HG03025 (cell line): ENCODE measurements around the gene ITGA11.
"Not testable (repeated sequence)": the region's sequence is repeated elsewhere in the genome, so short reads cannot be mapped to it uniquely, and the experiment has no call there.

Source experiments
- ATAC-seq: cut with Tn5 transposase; IDR thresholded peaks from one replicate; pipeline ENCODE4 v1.9.1; 2021; ENCODE audit warnings: mild to moderate bottlenecking, moderate library complexity; ENCODE audit not compliant: unreplicated experiment, low FRiP score

ITGA11 gene

GRCh38 chr15:68426116-68426515 is 5.8 kb downstream of the ITGA11 start:
- ATAC-seq, result no peak

DNA sequence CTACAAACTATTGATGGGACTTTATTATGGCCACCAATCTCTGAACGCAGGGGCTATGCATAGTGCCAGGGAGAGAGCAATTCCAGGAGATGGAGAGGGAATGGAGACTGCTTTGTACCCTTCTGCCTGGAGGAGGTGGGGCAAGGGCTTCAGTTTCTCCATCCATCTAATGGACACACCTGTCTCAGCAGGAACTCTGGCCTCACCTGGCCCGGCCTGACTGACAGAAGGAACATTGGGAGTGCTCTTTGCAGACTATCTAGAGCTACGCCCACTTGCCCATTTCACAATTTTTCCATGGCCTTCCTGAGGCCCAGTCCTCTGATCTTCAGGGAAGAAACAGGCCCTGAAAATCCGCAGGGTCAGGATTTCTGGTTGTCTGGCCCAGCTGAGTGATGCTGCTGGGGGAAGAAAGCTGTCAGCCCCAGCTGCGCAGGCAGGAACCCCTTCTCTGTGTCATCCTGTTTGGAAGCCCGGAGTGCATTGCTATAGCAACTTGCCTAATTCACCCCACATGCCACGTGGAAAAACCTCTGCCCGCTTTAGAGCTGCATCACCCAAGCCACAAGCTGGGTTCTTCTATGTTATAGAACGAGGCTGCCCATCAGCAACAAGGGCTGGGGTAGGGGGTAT is 6.4 kb downstream of the ITGA11 start:
- no peak for ATAC-seq

DNA sequence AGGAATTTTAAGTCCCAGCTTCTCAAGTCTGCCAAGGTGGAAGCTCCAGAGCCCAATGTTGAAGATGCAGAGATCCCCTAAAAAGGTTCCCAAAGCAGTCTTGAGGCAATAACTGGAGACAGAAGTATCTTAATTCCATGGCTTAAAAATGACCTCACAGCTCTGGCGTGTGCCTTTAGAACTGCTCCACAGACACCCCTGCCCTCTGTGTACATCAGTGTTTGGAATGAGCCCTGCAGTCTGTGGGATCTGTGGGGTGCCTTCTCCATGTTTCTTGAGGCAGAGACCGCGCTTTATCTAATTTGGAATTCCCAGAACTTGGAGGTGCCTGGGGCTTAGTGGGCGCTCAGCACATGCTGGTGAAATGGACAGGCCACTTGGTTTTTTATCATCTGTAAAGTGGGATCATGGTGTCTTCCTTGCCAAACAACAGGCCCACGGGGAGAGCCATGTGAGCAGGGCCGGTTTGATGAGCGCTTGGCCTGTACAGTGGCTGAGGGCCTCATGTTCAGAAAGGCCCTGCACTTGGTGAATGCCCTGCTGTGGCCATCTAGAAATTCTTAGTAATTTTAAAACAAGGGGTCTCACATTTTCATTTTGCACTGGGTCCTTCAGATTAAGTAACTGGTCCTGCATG is 7.1 kb downstream of the ITGA11 start:
- no peak for ATAC-seq

DNA sequence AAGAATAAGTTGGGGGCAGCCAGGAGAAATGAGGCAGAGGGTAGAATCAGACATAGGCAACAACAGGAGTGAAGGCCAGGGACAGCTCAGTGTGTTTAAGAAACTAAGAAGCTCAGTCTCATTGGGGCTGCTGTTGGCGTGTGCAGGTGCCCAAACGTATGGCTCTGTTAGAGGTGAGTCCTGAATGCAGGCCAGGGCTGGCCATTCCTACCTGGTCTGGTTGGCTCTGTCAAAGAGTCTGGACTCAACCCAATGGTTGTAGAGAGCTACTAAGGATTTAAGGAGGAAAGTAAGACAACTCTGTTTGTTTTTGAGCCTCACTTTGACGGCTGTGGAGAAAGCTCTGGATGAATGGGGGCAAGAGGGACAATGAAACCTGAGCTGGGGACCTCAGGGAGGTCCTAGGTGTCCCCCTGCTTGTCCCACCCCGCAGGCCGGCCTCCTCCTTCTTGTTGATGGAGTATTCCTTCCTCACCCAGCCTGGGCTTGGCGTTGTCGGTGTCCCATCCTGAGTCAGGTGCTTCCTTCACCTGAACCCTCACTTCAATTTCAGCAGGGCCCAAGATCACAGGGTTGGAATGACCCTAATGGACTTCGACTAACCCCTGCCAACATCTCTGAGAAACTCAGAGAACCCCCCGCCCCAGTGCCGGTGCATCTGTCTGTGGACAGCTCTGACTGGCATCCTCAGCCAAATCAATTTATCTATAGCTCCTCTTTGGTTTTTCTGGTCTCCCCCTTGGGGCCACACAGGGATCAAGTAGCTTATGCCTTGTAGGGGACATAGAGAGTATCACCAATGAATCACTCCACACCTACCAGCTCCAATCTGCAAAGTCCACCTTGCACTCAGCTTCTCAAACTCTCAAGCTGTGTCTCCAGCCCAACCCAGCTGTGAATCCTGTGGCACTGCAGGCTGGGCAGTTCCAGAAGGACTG is 8.3 kb downstream of the ITGA11 start:
- ATAC-seq, result no peak

DNA sequence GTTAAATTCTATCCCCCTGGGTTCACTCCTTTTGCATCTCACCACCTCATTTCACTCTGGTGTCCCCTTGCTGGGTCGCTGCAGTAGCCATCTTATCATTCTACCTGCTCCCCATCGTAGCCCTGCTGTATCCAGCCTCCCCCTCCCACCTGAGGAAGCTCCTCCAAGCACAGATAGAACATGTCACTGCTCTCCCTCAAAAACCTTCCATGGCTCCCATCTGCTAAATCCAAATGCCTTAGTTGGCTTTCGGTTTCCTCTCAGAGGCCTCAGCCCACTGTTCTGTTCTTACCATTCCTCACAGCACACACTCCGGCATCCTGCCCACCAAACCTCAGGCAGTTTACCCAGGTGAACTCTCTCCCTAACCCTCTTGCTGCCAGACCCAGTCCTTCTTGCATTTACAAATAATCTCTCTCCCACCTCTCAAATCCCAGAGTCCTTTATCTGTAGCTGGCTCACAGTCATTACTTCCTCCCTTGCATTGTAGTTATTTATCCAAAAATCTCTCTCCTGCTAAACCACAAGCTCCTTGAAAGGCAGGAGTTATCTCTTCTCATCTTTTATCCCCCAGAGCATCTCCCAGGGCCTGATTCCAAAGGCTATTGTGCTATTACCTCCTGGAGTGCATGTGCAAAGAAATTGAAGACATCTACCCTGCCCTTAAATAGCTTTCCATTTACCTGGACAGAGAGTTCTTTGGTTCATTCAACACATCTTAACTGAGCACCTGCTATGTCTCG is 9.4 kb downstream of the ITGA11 start:
- ATAC-seq, result not testable (repeated sequence)

GRCh38 chr15:68421798-68422402 is 10.1 kb downstream of the ITGA11 start:
- no peak for ATAC-seq

DNA sequence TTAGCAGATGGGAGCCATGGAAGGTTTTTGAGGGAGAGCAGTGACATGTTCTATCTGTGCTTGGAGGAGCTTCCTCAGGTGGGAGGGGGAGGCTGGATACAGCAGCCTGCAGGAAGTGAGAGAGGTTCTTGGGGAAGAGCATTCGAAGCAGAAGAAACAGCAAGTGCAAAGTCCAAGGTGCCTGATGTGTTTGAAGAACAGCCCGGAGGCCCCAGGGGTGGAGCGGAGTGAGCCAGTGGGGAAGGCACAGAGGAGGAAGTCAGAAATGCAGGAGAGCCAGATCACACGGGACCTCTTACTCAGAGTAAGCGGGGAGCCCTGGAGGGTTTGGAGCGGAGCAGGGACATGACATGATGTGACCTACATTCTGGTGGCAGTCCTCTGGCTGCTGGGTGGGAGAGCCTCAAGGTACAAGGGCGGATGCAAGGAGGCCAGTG is 10.8 kb downstream of the ITGA11 start:
- ATAC-seq, result no peak

DNA sequence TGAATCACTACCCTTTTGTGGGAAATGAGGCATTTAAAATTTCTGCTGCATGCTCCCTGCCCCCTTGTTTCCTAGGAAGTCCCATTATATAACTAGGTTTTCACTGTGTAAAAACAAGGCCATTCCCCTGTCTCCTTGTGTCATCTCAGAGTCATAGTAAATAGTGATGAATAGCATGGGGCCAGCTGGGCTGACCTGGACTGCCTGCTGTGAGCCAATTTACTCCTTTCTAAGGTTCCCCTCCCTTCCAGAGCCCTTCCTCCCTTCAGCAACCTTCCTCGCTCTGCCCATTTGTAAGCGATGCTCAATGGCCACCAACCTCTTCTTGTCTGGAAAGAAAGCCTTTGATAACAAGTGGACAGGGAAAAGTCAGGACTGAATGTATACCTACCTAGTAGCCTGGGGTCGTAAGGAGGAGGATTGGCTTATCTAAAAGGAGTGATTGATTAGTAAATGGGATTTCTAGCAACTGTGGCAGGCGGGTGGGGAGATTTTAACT is 11.7 kb downstream of the ITGA11 start:
- ATAC-seq, result no peak

GRCh38 chr15:68419301-68420175 is 12.4 kb downstream of the ITGA11 start:
- ATAC-seq, result no peak

- no peak for ATAC-seq
Measured at GRCh38 chr15:68418611-68419161, 13.3 kb downstream of the ITGA11 start.

GRCh38 chr15:68417897-68418296 is 14.1 kb downstream of the ITGA11 start:
- ATAC-seq, result no peak

GRCh38 chr15:68417051-68417450 is 14.9 kb downstream of the ITGA11 start:
- no peak for ATAC-seq

DNA sequence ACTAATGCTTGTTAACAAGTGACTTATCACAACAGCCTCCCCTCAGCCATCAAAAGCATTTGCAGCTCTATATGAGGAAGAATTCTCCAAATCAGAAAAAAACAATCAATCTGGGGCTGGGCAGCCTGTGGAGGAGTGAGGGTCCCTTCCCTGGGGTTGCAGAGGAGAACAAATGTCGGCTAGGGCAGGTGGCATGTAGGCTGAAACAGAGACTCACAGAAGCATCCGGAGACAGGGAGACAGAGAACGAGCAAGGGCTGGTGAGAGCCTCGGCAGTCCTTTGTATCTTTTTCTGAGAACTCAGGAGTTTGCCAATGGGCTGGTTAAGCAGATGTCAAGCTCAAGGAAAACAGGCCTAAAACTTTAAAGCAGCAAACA is 15.8 kb downstream of the ITGA11 start:
- ATAC-seq, result no peak

DNA sequence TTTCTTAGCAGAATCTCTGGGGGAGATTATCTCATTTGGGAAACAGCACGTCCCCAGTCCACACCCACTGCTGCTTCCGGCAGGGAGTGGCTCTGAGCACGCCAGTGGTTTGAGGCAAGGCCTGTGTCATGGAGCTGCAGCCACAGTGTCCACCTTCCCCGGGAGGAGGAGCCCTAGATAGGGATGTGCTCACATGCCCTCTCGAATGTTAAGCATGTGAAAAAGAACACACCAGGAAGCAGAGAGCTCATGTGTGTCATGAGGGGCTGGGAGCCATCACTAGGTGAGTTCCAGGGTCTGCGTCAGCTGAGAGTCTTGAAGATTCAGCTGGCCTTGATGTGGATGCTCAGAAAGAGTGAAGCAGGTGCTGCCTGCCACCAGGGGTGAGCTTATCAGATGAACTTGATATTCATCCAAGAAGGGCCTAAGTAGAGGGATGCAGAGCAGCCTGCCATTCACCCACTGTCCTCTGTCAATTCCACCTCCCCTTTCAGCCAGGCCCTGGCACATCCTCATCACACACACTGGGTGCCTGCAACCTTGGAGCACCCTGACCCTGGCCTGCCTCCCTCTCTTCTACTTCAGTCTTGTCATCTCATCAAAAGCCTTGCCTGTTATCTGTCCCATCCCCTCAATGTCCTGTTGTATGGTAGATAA is 16.3 kb downstream of the ITGA11 start:
- ATAC-seq, result no peak

- no peak for ATAC-seq
Measured at GRCh38 chr15:68415061-68415460, 16.9 kb downstream of the ITGA11 start.

DNA sequence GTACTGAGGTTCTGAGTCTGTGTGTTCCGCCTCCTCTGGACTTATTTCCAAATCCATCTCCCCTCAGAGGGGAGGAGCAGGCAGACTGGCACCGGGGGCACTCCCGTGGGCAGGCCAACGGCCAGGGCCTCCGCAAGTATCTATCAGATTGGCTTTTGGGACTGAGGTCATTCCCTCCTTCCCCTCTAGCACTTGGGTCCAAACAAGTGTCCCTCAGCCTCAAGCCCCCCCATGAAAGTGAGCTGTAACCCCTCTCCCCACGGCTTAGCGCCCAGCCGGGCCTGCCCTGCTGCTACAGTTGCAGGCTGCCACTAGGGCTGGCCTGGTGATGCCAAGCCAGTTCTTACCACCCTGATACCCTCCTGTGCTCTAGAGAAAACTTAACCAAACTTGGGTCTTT is 17.4 kb downstream of the ITGA11 start:
- no peak for ATAC-seq

DNA sequence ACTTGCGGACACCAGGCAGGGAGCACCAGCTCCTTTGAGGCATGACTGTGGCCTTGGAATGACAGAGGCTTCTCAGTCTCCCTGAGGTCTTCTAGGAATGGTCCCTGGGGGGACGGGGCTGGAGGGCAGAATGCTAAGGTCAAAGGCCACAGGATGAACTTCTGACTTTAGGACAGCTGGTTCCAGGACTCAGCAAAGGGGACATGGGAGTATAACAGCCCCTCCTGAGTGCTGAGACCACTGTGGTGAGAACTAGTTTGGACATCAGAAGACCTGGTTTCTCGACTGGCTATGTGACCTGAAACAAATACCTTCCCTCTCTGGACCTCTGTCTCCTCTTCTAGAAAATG is 17.8 kb downstream of the ITGA11 start:
- no peak for ATAC-seq

- ATAC-seq, result no peak
Measured at GRCh38 chr15:68413363-68414205, 18.4 kb downstream of the ITGA11 start.
